HepG2 (cell line): Measurements from ENCODE around the gene ZFP37. TPM values are rescaled to one million over a fixed set of nuclear protein-coding genes. Genes with fewer than 3 reads are reported as not detected.

Experiments
- EED ChIP-seq: sonication (generic); formaldehyde crosslinking; IDR thresholded peaks from 2 replicates; pipeline ENCODE4 v1.5.0; 2020; ENCODE audit warnings: mild to moderate bottlenecking, missing genetic modification reagents
- GABPB1 ChIP-seq: IDR thresholded peaks from 2 replicates; pipeline ENCODE4 v1.6.1; 2016; ENCODE audit warnings: mild to moderate bottlenecking, missing genetic modification reagents, moderate library complexity, missing compliant biosample characterization
- GFI1 ChIP-seq: sonication (generic); formaldehyde crosslinking; IDR thresholded peaks from 2 replicates; pipeline ENCODE4 v1.5.0; 2020; ENCODE audit warnings: missing genetic modification reagents, mild to moderate bottlenecking, borderline replicate concordance
- MEIS1 ChIP-seq: sonication (generic); formaldehyde crosslinking; IDR thresholded peaks from 2 replicates; pipeline ENCODE4 v1.9.0; 2021; ENCODE audit warnings: mild to moderate bottlenecking, missing genetic modification reagents, moderate library complexity, borderline replicate concordance
- MXD3 ChIP-seq: IDR thresholded peaks from 2 replicates; pipeline ENCODE4 v1.6.1; 2016; ENCODE audit warnings: mild to moderate bottlenecking, missing biosample characterization, missing genetic modification reagents
- SMAD9 ChIP-seq: sonication (generic); formaldehyde crosslinking; IDR thresholded peaks from 2 replicates; pipeline ENCODE4 v1.5.1; 2020; ENCODE audit warnings: mild to moderate bottlenecking, missing genetic modification reagents
- ZBTB33 ChIP-seq: sonication (generic); formaldehyde crosslinking; IDR thresholded peaks from 2 replicates; pipeline ENCODE4 v1.4.0; 2020; ENCODE audit warnings: missing genetic modification reagents
- ZNF616 ChIP-seq: sonication (generic); formaldehyde crosslinking; IDR thresholded peaks from 2 replicates; pipeline ENCODE4 v1.5.0; 2020; ENCODE audit warnings: low read depth, mild to moderate bottlenecking, missing genetic modification reagents
- polyA plus RNA-seq, 8 experiments: library from polyadenylated mRNA; depleted of rRNA in 3 of 8; stranded (reverse) in 7 of 8; unstranded in 1 of 8; fragments of >200 nt; fragmentation: Illumina TruSeq in 4 of 8; extraction: Trizol in 4 of 8; gene quantifications; 2 replicates each; pipeline versions ENCODE4 v1.2.1 to v1.2.3, GENCODE V29; 2011 to 2016; ENCODE audit warnings: low read depth in 4 of 8, missing spikeins in 1 of 8, mixed read lengths in 1 of 8; ENCODE audit not compliant: insufficient read depth in 1 of 8
- total RNA-seq, 5 experiments: library from RNA; depleted of rRNA; stranded (reverse); fragments of >200 nt; fragmentation: Illumina TruSeq; extraction: Trizol; gene quantifications; 2 replicates each; pipeline ENCODE4 v1.2.3, GENCODE V29; 2016; ENCODE audit warnings: low read depth in 1 of 5
- TF ChIP-seq, protein P1 (sequence below): sonication (generic); formaldehyde crosslinking; IDR thresholded peaks from 2 replicates; pipeline ENCODE4; 2020; ENCODE audit warnings: missing genetic modification reagents, mild to moderate bottlenecking, borderline replicate concordance
- TF ChIP-seq, protein P2 (sequence below), 2 experiments: sonication (generic) in 1 of 2; formaldehyde crosslinking in 1 of 2; IDR thresholded peaks; 2 replicates each; pipeline versions ENCODE4 v1.6.1 to v1.9.0; 2014 to 2022; ENCODE audit warnings: antibody characterized with exemption in 1 of 2, borderline replicate concordance in 1 of 2, inconsistent platforms in 1 of 2, low read depth in 1 of 2, missing genetic modification reagents in 1 of 2
- TF ChIP-seq, protein P3 (sequence below): sonication (generic); formaldehyde crosslinking; conservative IDR thresholded peaks from 2 replicates; pipeline ENCODE4 v1.5.0; 2020; ENCODE audit warnings: missing genetic modification reagents
- TF ChIP-seq, protein P4 (sequence below): sonication (generic); formaldehyde crosslinking; IDR thresholded peaks from 2 replicates; pipeline ENCODE4 v1.5.0; 2020; ENCODE audit warnings: missing genetic modification reagents

The ZFP37 gene
- total and polyA plus RNA-seq, 2 of the 13 experiments (the other 11 are each of a cell fraction or from before 2014, with no cell fraction given), result 1.1 to 3.7 TPM

- TF ChIP-seq, protein P1, sequence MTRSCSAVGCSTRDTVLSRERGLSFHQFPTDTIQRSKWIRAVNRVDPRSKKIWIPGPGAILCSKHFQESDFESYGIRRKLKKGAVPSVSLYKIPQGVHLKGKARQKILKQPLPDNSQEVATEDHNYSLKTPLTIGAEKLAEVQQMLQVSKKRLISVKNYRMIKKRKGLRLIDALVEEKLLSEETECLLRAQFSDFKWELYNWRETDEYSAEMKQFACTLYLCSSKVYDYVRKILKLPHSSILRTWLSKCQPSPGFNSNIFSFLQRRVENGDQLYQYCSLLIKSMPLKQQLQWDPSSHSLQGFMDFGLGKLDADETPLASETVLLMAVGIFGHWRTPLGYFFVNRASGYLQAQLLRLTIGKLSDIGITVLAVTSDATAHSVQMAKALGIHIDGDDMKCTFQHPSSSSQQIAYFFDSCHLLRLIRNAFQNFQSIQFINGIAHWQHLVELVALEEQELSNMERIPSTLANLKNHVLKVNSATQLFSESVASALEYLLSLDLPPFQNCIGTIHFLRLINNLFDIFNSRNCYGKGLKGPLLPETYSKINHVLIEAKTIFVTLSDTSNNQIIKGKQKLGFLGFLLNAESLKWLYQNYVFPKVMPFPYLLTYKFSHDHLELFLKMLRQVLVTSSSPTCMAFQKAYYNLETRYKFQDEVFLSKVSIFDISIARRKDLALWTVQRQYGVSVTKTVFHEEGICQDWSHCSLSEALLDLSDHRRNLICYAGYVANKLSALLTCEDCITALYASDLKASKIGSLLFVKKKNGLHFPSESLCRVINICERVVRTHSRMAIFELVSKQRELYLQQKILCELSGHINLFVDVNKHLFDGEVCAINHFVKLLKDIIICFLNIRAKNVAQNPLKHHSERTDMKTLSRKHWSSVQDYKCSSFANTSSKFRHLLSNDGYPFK (CRISPR knock-in tag), result peak; percentile 89
- TF ChIP-seq, protein P2, sequence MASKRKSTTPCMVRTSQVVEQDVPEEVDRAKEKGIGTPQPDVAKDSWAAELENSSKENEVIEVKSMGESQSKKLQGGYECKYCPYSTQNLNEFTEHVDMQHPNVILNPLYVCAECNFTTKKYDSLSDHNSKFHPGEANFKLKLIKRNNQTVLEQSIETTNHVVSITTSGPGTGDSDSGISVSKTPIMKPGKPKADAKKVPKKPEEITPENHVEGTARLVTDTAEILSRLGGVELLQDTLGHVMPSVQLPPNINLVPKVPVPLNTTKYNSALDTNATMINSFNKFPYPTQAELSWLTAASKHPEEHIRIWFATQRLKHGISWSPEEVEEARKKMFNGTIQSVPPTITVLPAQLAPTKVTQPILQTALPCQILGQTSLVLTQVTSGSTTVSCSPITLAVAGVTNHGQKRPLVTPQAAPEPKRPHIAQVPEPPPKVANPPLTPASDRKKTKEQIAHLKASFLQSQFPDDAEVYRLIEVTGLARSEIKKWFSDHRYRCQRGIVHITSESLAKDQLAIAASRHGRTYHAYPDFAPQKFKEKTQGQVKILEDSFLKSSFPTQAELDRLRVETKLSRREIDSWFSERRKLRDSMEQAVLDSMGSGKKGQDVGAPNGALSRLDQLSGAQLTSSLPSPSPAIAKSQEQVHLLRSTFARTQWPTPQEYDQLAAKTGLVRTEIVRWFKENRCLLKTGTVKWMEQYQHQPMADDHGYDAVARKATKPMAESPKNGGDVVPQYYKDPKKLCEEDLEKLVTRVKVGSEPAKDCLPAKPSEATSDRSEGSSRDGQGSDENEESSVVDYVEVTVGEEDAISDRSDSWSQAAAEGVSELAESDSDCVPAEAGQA (IDR thresholded peaks at IDR 0.05; ENCODE audit: low read depth), result peak; percentile 86
- TF ChIP-seq, protein P2 (CRISPR knock-in tag; IDR thresholded peaks at IDR 0.05; ENCODE audit: borderline replicate concordance), result no peak
- TF ChIP-seq, protein P3, sequence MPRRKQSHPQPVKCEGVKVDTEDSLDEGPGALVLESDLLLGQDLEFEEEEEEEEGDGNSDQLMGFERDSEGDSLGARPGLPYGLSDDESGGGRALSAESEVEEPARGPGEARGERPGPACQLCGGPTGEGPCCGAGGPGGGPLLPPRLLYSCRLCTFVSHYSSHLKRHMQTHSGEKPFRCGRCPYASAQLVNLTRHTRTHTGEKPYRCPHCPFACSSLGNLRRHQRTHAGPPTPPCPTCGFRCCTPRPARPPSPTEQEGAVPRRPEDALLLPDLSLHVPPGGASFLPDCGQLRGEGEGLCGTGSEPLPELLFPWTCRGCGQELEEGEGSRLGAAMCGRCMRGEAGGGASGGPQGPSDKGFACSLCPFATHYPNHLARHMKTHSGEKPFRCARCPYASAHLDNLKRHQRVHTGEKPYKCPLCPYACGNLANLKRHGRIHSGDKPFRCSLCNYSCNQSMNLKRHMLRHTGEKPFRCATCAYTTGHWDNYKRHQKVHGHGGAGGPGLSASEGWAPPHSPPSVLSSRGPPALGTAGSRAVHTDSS (CRISPR knock-in tag), result no peak
- no peak; the same call in 1 of the 2 replicates for TF ChIP-seq ZNF616
- TF ChIP-seq GFI1 (CRISPR knock-in tag), result peak; percentile 56
- TF ChIP-seq, protein P4, sequence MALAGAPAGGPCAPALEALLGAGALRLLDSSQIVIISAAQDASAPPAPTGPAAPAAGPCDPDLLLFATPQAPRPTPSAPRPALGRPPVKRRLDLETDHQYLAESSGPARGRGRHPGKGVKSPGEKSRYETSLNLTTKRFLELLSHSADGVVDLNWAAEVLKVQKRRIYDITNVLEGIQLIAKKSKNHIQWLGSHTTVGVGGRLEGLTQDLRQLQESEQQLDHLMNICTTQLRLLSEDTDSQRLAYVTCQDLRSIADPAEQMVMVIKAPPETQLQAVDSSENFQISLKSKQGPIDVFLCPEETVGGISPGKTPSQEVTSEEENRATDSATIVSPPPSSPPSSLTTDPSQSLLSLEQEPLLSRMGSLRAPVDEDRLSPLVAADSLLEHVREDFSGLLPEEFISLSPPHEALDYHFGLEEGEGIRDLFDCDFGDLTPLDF (CRISPR knock-in tag), result 0 out of 2 replicates have a peak, but pooled peaks have one; percentile 57
- peak; percentile 86; the same call in 1 of the 2 replicates for TF ChIP-seq MEIS1 (CRISPR knock-in tag)
- TF ChIP-seq EED (CRISPR knock-in tag), result peak; percentile 77; the same call in 1 of the 2 replicates
- TF ChIP-seq MXD3, result no peak
- TF ChIP-seq GABPB1 (CRISPR knock-in tag), result peak; percentile 97
- TF ChIP-seq SMAD9 (CRISPR knock-in tag), result no peak
- no peak for TF ChIP-seq ZBTB33 (CRISPR knock-in tag)
Measured at GRCh38 chr9:113056191-113057106, at the start of gene ZFP37 (continued).
